ENCODE data around the gene NR4A1. TPM values are rescaled to one million over a fixed set of nuclear protein-coding genes. Genes with fewer than 3 reads are reported as not detected.

The NR4A1 gene
- total and polyA plus RNA-seq, 2 of the 13 experiments (the other 11 are each of a cell fraction or from before 2014, with no cell fraction given): 5.7 to 15.2 TPM

DNA sequence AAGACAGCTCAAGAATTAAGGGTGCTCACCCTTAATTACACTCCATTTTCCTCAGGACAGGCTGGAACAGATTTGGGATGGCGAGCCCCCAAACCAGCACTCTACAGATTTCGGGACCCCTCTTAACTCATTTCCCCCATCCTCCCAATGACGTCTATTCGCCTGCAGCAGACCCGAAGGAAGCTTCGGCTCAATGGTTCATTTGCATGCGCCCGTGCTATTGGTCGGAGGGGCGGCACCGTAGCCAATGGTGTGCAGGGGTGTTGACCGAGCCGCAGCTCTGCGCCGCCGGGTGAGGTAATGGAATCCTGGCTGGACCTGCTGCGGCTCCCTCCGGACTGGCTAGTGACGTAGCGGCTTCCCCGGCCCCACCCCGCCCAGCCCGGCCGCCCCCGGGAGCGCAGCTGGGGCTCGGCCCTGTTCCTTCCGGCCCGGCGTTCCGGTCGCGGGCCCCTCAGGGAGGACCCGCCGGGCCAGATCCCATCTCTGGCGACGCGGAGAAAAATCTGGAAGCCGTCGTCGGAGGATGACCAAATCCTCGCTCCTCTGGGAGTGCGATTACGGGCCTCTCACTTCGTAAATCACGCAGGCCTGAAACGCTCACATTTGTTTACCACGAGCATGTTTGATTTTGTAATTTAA lies 18.3 kb upstream of the NR4A1 start (continued):
- TF ChIP-seq, protein P1, sequence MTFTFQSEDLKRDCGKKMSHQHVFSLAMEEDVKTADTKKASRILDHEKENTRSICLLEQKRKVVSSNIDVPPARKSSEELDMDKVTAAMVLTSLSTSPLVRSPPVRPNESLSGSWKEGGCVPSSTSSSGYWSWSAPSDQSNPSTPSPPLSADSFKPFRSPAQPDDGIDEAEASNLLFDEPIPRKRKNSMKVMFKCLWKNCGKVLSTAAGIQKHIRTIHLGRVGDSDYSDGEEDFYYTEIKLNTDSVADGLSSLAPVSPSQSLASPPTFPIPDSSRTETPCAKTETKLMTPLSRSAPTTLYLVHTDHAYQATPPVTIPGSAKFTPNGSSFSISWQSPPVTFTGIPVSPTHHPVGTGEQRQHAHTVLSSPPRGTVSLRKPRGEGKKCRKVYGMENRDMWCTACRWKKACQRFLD (CRISPR knock-in tag; IDR thresholded peaks at IDR 0.05; ENCODE audit: borderline replicate concordance): no peak
- TF ChIP-seq ZSCAN25 (CRISPR knock-in tag; IDR thresholded peaks at IDR 0.05): no peak
- no peak for TF ChIP-seq TRIM24 (CRISPR knock-in tag; IDR thresholded peaks at IDR 0.05)
- TF ChIP-seq SOX13 (IDR thresholded peaks at IDR 0.05): no peak
- peak in 1 of 2 experiments; percentile 38; a peak in 1 of 4 replicates for TF ChIP-seq SOX13 (CRISPR knock-in tag; conservative IDR thresholded peaks at IDR 0.05 in 1 of 2, IDR thresholded peaks at IDR 0.05 in 1 of 2)
- 0 out of 2 replicates have a peak, but pooled peaks have one; percentile 42 for TF ChIP-seq THAP11 (CRISPR knock-in tag; IDR thresholded peaks at IDR 0.05)
- TF ChIP-seq, protein P2, sequence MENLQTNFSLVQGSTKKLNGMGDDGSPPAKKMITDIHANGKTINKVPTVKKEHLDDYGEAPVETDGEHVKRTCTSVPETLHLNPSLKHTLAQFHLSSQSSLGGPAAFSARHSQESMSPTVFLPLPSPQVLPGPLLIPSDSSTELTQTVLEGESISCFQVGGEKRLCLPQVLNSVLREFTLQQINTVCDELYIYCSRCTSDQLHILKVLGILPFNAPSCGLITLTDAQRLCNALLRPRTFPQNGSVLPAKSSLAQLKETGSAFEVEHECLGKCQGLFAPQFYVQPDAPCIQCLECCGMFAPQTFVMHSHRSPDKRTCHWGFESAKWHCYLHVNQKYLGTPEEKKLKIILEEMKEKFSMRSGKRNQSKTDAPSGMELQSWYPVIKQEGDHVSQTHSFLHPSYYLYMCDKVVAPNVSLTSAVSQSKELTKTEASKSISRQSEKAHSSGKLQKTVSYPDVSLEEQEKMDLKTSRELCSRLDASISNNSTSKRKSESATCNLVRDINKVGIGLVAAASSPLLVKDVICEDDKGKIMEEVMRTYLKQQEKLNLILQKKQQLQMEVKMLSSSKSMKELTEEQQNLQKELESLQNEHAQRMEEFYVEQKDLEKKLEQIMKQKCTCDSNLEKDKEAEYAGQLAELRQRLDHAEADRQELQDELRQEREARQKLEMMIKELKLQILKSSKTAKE (CRISPR knock-in tag; IDR thresholded peaks at IDR 0.05; ENCODE audit: borderline replicate concordance): no peak
- TF ChIP-seq AGO1 (IDR thresholded peaks at IDR 0.05; ENCODE audit: low read depth, low read length, poor library complexity, severe bottlenecking): no peak
- 0 out of 2 replicates have a peak, but pooled peaks have one; percentile 34 for TF ChIP-seq SNAI1 (CRISPR knock-in tag; IDR thresholded peaks at IDR 0.05; ENCODE audit: borderline replicate concordance)
- TF ChIP-seq, protein P3, sequence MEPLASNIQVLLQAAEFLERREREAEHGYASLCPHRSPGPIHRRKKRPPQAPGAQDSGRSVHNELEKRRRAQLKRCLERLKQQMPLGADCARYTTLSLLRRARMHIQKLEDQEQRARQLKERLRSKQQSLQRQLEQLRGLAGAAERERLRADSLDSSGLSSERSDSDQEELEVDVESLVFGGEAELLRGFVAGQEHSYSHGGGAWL (CRISPR knock-in tag; IDR thresholded peaks at IDR 0.05): no peak
- peak; percentile 89 for TF ChIP-seq ETV5 (CRISPR knock-in tag; IDR thresholded peaks at IDR 0.05; ENCODE audit: borderline replicate concordance)
- TF ChIP-seq, protein P4, sequence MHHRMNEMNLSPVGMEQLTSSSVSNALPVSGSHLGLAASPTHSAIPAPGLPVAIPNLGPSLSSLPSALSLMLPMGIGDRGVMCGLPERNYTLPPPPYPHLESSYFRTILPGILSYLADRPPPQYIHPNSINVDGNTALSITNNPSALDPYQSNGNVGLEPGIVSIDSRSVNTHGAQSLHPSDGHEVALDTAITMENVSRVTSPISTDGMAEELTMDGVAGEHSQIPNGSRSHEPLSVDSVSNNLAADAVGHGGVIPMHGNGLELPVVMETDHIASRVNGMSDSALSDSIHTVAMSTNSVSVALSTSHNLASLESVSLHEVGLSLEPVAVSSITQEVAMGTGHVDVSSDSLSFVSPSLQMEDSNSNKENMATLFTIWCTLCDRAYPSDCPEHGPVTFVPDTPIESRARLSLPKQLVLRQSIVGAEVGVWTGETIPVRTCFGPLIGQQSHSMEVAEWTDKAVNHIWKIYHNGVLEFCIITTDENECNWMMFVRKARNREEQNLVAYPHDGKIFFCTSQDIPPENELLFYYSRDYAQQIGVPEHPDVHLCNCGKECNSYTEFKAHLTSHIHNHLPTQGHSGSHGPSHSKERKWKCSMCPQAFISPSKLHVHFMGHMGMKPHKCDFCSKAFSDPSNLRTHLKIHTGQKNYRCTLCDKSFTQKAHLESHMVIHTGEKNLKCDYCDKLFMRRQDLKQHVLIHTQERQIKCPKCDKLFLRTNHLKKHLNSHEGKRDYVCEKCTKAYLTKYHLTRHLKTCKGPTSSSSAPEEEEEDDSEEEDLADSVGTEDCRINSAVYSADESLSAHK (CRISPR knock-in tag; IDR thresholded peaks at IDR 0.05; ENCODE audit: borderline replicate concordance): no peak
- no peak for TF ChIP-seq ZSCAN29 (CRISPR knock-in tag; conservative IDR thresholded peaks at IDR 0.05)
- TF ChIP-seq JUND (CRISPR knock-in tag; IDR thresholded peaks at IDR 0.05): no peak
- no peak for TF ChIP-seq ZNF703 (CRISPR knock-in tag; IDR thresholded peaks at IDR 0.05; ENCODE audit: borderline replicate concordance)
- no peak for TF ChIP-seq RCOR2 (CRISPR knock-in tag; IDR thresholded peaks at IDR 0.05)
- no peak for TF ChIP-seq ZNF460 (CRISPR knock-in tag; IDR thresholded peaks at IDR 0.05; ENCODE audit: borderline replicate concordance)
- TF ChIP-seq, protein P5, sequence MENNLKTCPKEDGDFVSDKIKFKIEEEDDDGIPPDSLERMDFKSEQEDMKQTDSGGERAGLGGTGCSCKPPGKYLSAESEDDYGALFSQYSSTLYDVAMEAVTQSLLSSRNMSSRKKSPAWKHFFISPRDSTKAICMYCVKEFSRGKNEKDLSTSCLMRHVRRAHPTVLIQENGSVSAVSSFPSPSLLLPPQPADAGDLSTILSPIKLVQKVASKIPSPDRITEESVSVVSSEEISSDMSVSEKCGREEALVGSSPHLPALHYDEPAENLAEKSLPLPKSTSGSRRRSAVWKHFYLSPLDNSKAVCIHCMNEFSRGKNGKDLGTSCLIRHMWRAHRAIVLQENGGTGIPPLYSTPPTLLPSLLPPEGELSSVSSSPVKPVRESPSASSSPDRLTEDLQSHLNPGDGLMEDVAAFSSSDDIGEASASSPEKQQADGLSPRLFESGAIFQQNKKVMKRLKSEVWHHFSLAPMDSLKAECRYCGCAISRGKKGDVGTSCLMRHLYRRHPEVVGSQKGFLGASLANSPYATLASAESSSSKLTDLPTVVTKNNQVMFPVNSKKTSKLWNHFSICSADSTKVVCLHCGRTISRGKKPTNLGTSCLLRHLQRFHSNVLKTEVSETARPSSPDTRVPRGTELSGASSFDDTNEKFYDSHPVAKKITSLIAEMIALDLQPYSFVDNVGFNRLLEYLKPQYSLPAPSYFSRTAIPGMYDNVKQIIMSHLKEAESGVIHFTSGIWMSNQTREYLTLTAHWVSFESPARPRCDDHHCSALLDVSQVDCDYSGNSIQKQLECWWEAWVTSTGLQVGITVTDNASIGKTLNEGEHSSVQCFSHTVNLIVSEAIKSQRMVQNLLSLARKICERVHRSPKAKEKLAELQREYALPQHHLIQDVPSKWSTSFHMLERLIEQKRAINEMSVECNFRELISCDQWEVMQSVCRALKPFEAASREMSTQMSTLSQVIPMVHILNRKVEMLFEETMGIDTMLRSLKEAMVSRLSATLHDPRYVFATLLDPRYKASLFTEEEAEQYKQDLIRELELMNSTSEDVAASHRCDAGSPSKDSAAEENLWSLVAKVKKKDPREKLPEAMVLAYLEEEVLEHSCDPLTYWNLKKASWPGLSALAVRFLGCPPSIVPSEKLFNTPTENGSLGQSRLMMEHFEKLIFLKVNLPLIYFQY (CRISPR knock-in tag; IDR thresholded peaks at IDR 0.05; ENCODE audit: borderline replicate concordance): peak; percentile 83; the same call in 1 of the 2 replicates
- TF ChIP-seq ZNF7 (CRISPR knock-in tag; IDR thresholded peaks at IDR 0.05): no peak

Data from HepG2 (cell line).